Esophagus muscularis mucosa (tissue), 4 donors: ENCODE results near the gene ZSCAN2. TPM values are rescaled to one million over a fixed set of nuclear protein-coding genes. Genes with fewer than 3 reads are reported as not detected.

Experiments
- DNase-seq: peaks from one replicate; pipeline ENCODE4 v3.0.0-alpha.2; 2017; ENCODE audit errors: extremely low spot score
- H3K27ac ChIP-seq, 4 donors: fragments of 200-600 bp; sonication (generic); replicated peaks in 1 of 4; 1 replicate in 3 of 4; 2 replicates in 1 of 4; pipeline ENCODE4 v1.5.1; 2016 to 2019; ENCODE audit warnings: mild to moderate bottlenecking in 1 of 4
- H3K27me3 ChIP-seq, 4 donors: fragments of 200-600 bp; sonication (generic); one replicate each; pipeline versions ENCODE4 v1.5.1 to v1.6.0; 2016 to 2019
- H3K36me3 ChIP-seq, 4 donors: fragments of 200-600 bp; sonication (generic); one replicate each; pipeline ENCODE4 v1.5.1; 2016 to 2019
- H3K4me1 ChIP-seq, 4 donors: fragments of 200-600 bp; sonication (generic); one replicate each; pipeline ENCODE4 v1.5.1; 2016 to 2019
- H3K4me3 ChIP-seq, 4 donors: fragments of 200-600 bp; sonication (generic); 1 replicate in 2 of 4; 2 replicates in 2 of 4; pipeline ENCODE4 v1.5.1; 2016 to 2019; ENCODE audit warnings: mild to moderate bottlenecking in 4 of 4, moderate library complexity in 1 of 4
- H3K9me3 ChIP-seq, 4 donors: fragments of 200-600 bp; sonication (generic); 1 replicate in 3 of 4; 2 replicates in 1 of 4; pipeline ENCODE4 v1.5.1; 2016 to 2019
- EP300 ChIP-seq: sonication (generic); formaldehyde crosslinking; IDR thresholded peaks from one replicate; pipeline ENCODE4 v1.6.1; 2017; ENCODE audit warnings: antibody characterized with exemption
- POLR2A ChIP-seq: fragments of 450-650 bp; IDR thresholded peaks from one replicate; pipeline ENCODE4 v1.6.1; 2017; ENCODE audit warnings: antibody characterized with exemption, moderate library complexity, mild to moderate bottlenecking, low read depth
- POLR2AphosphoS5 ChIP-seq, 2 donors: sonication (generic); formaldehyde crosslinking; IDR thresholded peaks; one replicate each; pipeline ENCODE4 v1.6.1; 2017; ENCODE audit warnings: antibody characterized with exemption in 2 of 2
- WGBS: methylation state at CpG from one replicate; pipeline ENCODE4 v1.1.5; 2018; 5-methylcytosine and 5-hydroxymethylcytosine counted together
- intact Hi-C: fragments of 100-400 bp; cut with DNase I; formaldehyde crosslinking; loops from one replicate; pipeline ENCODE4 v1.15.1; 2023
- total RNA-seq, 4 donors: library from RNA; depleted of rRNA; stranded (reverse); fragments of >200 nt; gene quantifications; one replicate each; pipeline versions ENCODE4 v1.1.0 to v1.2.1, GENCODE V29; 2016
- TF ChIP-seq, protein P1 (sequence below), 3 experiments: fragments of 200-600 bp in 2 of 3; fragments of 450-650 bp in 1 of 3; sonication (generic) in 2 of 3; IDR thresholded peaks; one replicate each; pipeline ENCODE4 v1.5.1; 2017 to 2019; ENCODE audit warnings: antibody characterized with exemption in 3 of 3, mild to moderate bottlenecking in 2 of 3, moderate library complexity in 1 of 3

ZSCAN2 gene
- total RNA-seq, 4 donors from 2014 or later: 4.6 to 9.5 (median 7.7) TPM

DNA sequence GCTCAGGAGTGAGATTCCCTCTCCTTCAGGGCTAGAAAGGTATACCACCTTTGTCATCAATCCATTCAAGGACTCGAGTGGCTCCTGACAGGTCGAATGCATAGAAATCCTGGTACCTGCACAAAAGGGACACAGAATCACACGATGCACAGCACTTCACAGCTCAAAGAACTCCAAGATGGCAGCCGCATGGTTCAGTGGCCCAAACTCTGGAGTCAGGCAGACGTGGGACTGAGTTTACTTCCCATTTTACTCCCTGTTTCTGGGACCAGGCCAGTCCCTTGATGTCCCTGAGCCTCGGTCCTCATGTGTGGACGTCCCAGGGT, 52.7 kb downstream of the ZSCAN2 start:
- Histone ChIP-seq H3K4me3 (peak overlapping the region; percentile 75 to 83 (median 78)), H3K9me3 (no peaks in the 10 kb centered on the region), H3K4me1 (peaks cover 44 to 69% (median 55%) of the 10 kb centered on the region in 4 donors), H3K27me3 (no peaks in the 10 kb centered on the region), H3K27ac (peak overlapping the region; percentile 83 to 91 (median 86)), H3K36me3 (peaks cover 30 to 38% (median 36%) of the 10 kb centered on the region in 4 donors)
- TF ChIP-seq POLR2A (no peak), EP300 (no peak), POLR2AphosphoS5 (IDR thresholded peaks at IDR 0.05) (no peak)
- TF ChIP-seq, protein P1, sequence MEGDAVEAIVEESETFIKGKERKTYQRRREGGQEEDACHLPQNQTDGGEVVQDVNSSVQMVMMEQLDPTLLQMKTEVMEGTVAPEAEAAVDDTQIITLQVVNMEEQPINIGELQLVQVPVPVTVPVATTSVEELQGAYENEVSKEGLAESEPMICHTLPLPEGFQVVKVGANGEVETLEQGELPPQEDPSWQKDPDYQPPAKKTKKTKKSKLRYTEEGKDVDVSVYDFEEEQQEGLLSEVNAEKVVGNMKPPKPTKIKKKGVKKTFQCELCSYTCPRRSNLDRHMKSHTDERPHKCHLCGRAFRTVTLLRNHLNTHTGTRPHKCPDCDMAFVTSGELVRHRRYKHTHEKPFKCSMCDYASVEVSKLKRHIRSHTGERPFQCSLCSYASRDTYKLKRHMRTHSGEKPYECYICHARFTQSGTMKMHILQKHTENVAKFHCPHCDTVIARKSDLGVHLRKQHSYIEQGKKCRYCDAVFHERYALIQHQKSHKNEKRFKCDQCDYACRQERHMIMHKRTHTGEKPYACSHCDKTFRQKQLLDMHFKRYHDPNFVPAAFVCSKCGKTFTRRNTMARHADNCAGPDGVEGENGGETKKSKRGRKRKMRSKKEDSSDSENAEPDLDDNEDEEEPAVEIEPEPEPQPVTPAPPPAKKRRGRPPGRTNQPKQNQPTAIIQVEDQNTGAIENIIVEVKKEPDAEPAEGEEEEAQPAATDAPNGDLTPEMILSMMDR (IDR thresholded peaks at IDR 0.05): no peak
- WGBS: 18% methylated on average over 7 of the region's 7 CpGs
- no peak for DNase-seq
- intact Hi-C loops: no loop called here

DNA sequence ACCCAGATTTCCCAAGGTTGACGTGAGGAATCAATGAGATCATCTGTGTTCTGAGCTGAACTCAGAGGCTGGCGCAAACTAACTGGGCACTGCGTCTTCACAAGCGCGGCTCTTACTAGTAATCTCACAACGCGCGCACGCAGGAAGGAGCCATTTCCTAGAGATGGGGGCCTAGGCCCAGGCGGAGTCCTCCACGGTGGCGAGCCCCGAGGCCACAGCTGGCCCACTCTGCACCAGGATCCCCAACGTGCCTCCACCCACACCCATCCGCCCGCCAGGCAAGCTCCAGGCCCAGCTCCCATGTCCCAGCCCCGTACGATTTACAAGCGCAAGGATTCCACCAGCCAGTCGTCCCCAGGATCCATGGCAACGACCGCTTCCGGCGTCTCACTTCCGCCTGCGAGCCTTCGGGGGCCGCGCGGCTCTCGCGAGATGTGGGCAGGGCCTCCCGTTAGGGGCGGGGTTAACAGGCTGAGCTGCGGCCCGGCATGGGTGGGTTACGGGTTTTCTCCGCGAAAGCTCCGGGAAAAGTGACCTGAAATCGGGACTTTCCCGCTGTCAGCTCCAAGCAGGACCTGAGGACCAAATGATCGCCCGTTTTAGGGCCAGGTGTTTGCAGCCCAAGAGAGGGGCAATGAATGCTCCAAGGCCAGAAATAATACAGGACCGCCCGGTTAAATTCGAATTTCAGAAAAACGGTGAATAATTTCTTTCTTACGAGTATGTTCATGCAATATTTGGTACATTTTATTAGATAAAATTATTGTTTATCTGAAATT, 53.3 kb downstream of the ZSCAN2 start, which contains the start of gene WDR73:
Gene WDR73, minus strand, starts transcription at position 374 of the 779 bp plus-strand sequence. Its CDS starts 9 bp downstream, at position 365.
- peak within 1 kb of the TSS; percentile 75 to 83 (median 78) for H3K4me3 ChIP-seq
- peaks cover 42 to 69% (median 59%) of the 10 kb centered on the region in 4 donors for H3K4me1 ChIP-seq
- TF ChIP-seq POLR2AphosphoS5 (IDR thresholded peaks at IDR 0.05) (peak; percentile 93 to 95), EP300 (no peak), POLR2A (no peak)
- TF ChIP-seq, protein P1 (IDR thresholded peaks at IDR 0.05): peak in 1 of 3 experiments; percentile 15
- H3K27ac ChIP-seq: peak within 1 kb of the TSS; percentile 83 to 91 (median 86)
- H3K9me3 ChIP-seq: no peaks in the 10 kb centered on the region
- peak; percentile 98 for DNase-seq
- peaks cover 28 to 32% (median 31%) of the 10 kb centered on the region in 4 donors for H3K36me3 ChIP-seq
- WGBS: under 1% methylated on average over 47 of the region's 49 CpGs
- intact Hi-C loops: no loop called here
- no peaks in the 10 kb centered on the region for H3K27me3 ChIP-seq

DNA sequence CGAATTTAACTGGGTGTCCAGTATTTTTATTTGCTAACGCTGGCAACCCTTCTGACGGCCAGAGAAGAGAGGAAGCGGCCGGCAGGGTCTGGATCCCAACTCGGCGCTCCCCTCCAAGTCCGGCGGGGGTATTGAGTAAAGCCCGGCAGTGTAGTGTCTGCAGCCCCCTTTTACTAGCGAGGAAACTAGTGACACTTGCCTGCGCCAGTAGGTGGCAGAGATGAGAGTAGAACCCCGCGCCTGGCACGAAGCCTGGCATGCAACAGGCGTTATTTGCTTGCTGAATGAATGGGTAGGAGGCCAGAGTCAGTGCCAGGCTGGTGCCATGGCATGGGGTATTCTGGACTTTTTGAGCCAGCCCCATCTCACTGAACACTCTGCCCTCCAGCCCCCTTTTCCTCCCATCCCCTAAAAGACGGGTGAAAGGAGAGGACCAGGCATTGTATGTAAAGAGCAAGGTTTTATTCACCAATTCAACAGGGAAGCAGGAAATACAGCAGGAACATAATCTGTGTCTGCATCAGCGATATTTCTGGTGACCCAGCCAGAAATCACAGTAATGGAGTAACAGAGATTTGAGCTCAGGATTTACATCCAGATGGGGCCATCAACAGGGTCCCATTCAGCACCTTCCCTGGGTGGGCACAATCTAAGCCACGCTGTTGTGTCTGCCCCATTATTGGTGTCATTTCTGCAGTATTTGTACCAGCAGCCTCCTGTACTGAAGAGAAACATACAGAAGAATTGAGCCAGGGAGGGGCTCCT, 54.1 kb downstream of the ZSCAN2 start:
- H3K36me3 ChIP-seq: peaks cover 21 to 25% (median 23%) of the 10 kb centered on the region in 4 donors

DNA sequence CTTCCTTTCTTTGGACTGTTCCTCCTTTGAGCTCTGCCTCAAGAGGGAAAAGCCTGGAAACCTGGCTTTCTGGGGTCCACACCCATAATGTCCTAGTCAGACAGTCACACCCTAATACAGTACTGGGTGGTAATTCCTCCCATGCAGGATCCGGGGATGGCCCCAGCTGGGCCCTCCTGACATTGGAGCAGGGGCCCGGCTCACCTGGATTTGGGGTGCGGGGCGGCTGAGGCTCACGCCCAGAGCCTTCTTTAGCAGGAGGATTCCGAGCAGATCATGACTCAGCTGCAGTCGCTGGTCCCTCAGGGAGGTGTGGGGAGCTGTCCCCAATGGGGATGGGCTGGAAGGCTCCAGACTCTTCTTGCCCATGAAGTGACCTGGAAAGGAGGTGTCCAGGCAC, 56.2 kb downstream of the ZSCAN2 start:
- Histone ChIP-seq H3K4me3 (no peak overlapping the region), H3K27ac (no peak overlapping the region), H3K9me3 (no peaks in the 10 kb centered on the region), H3K27me3 (no peaks in the 10 kb centered on the region), H3K4me1 (peaks cover 33 to 50% (median 42%) of the 10 kb centered on the region in 4 donors), H3K36me3 (peaks cover 3 to 10% (median 4%) of the 10 kb centered on the region in 4 donors)
- intact Hi-C loops: loop anchor here (5.0 kb wide), 2 partner anchors 60 to 90 kb away; partner anchors contain the start of genes SEC11A and ZNF592
- WGBS: 89% methylated on average over 5 of the region's 7 CpGs
- TF ChIP-seq POLR2AphosphoS5 (IDR thresholded peaks at IDR 0.05): no peak
- TF ChIP-seq EP300: no peak
- no peak for TF ChIP-seq POLR2A
- TF ChIP-seq, protein P1 (IDR thresholded peaks at IDR 0.05): no peak
- no peak for DNase-seq

More for the DNA sequence above, 54.1 kb downstream of the ZSCAN2 start:
- Histone ChIP-seq H3K27me3 (no peaks in the 10 kb centered on the region), H3K9me3 (no peaks in the 10 kb centered on the region), H3K27ac (peak overlapping the region; percentile 83 to 91 (median 86)), H3K4me3 (peak overlapping the region; percentile 75 to 83 (median 78)), H3K4me1 (peaks cover 38 to 63% (median 56%) of the 10 kb centered on the region in 4 donors)
- 6% methylated on average over 18 of the region's 19 CpGs for WGBS
- no peak for DNase-seq
- TF ChIP-seq POLR2A (no peak), EP300 (no peak), POLR2AphosphoS5 (IDR thresholded peaks at IDR 0.05) (peak in 1 of 2 donors; percentile 22)
- TF ChIP-seq, protein P1 (IDR thresholded peaks at IDR 0.05): peak; percentile 46 to 71 (median 65)
- intact Hi-C loops: loop anchor here (5.0 kb wide), 2 partner anchors 62 to 92 kb away; partner anchors contain the start of genes SEC11A and ZNF592
